HepG2 (cell line): Measurements from ENCODE around the gene RILP. TPM values are rescaled to one million over a fixed set of nuclear protein-coding genes. Genes with fewer than 3 reads are reported as not detected.

Experiments used
- ATAC-seq: fragments of 200-7000 bp; cut with Tn5 transposase; 3 replicates; pipeline ENCODE4 v1.9.1; 2020; ENCODE audit warnings: mild to moderate bottlenecking, moderate library complexity
- BruUV-seq: library from RNA; stranded (reverse); fragments of 400-500 nt; replicated peaks from 2 replicates; lab custom pipeline; 2021; lab: Mats Ljungman, UMichigan
- CTCF ChIA-PET: fragments of 300-600 bp; formaldehyde crosslinking; extraction: SDS; loops from one replicate; lab custom pipeline; 2021; ENCODE audit warnings: low total read pairs, inconsistent platforms, low intra/inter-chr PET ratio; lab: Yijun Ruan, JAX
- POLR2A ChIA-PET: fragments of 350-600 bp; sonication (Branson Sonifier 250); formaldehyde crosslinking; loops from one replicate; lab custom pipeline; 2020; ENCODE audit warnings: antibody characterized with exemption, inconsistent platforms; lab: Yijun Ruan, JAX
- DNase-seq: peaks from one replicate; pipeline ENCODE4 v3.0.0-alpha.2; 2015; ENCODE audit warnings: low spot score
- FAIRE-seq: peaks from 3 replicates; lab custom pipeline; 2011; peaks lifted over from hg19 to GRCh38; lab: Jason Lieb, UNC
- H2AFZ ChIP-seq: one replicate; pipeline ENCODE4 v1.6.1; 2011; ENCODE audit warnings: low read length, inconsistent platforms
- H3K27ac ChIP-seq: fragments of 300-600 bp; 3 replicates; pipeline ENCODE4 v1.8.0; 2011; ENCODE audit warnings: mixed run types, mild to moderate bottlenecking, mixed read lengths, low read length, inconsistent platforms; ENCODE audit not compliant: insufficient read depth; ENCODE audit errors: extremely low read length
- H3K27me3 ChIP-seq, 2 experiments: fragments of 200-600 bp in 1 of 2; 2 replicates in 1 of 2; 3 replicates in 1 of 2; pipeline versions ENCODE4 v1.6.0 to v1.8.0; 2011; ENCODE audit warnings: low read length in 2 of 2, mild to moderate bottlenecking in 2 of 2, moderate library complexity in 2 of 2, inconsistent platforms in 1 of 2; ENCODE audit not compliant: insufficient read depth in 2 of 2, control insufficient read depth in 1 of 2
- H3K36me3 ChIP-seq, 2 experiments: fragments of 200-600 bp in 1 of 2; replicated peaks in 1 of 2; 2 replicates in 1 of 2; 3 replicates in 1 of 2; pipeline versions ENCODE4 v1.5.1 to v1.8.0; 2011; ENCODE audit warnings: low read length in 2 of 2, inconsistent platforms in 1 of 2; ENCODE audit not compliant: insufficient read depth in 2 of 2, control insufficient read depth in 1 of 2
- H3K4me1 ChIP-seq: 2 replicates; pipeline ENCODE4 v1.5.1; 2012; ENCODE audit warnings: low read length, inconsistent platforms; ENCODE audit not compliant: insufficient read depth
- H3K4me2 ChIP-seq: 2 replicates; pipeline ENCODE4 v1.6.0; 2011; ENCODE audit warnings: low read depth, low read length, inconsistent platforms
- H3K4me3 ChIP-seq, 3 experiments: fragments of 200-600 bp in 1 of 3; sonication (generic), shearing (Covaris generic) in 1 of 3; replicated peaks in 1 of 3; 2 replicates each; pipeline ENCODE4 v1.5.1; 2011 to 2016; ENCODE audit warnings: low read length in 3 of 3, inconsistent platforms in 2 of 3, low read depth in 2 of 3, mild to moderate bottlenecking in 2 of 3, control low read depth in 1 of 3, mixed read lengths in 1 of 3; ENCODE audit not compliant: insufficient read depth in 1 of 3
- H3K79me2 ChIP-seq: one replicate; pipeline ENCODE4 v1.6.1; 2011; ENCODE audit warnings: low read length, inconsistent platforms; ENCODE audit not compliant: insufficient read depth
- H3K9ac ChIP-seq: 2 replicates; pipeline ENCODE4 v1.6.0; 2011; ENCODE audit warnings: mild to moderate bottlenecking, low read depth, low read length, inconsistent platforms; ENCODE audit not compliant: insufficient read depth
- H3K9me3 ChIP-seq: 2 replicates; pipeline ENCODE4 v1.5.1; 2012; ENCODE audit warnings: mild to moderate bottlenecking, low read length
- H4K20me1 ChIP-seq: 2 replicates; pipeline ENCODE4 v1.6.0; 2011; ENCODE audit warnings: inconsistent platforms, mild to moderate bottlenecking, low read length, moderate library complexity; ENCODE audit not compliant: insufficient read depth
- BATF2 ChIP-seq: sonication (generic); formaldehyde crosslinking; IDR thresholded peaks from 2 replicates; pipeline ENCODE4 v1.8.0; 2022; ENCODE audit warnings: mild to moderate bottlenecking, missing genetic modification reagents, moderate library complexity
- CREM ChIP-seq, 2 experiments: sonication (generic) in 1 of 2; formaldehyde crosslinking in 1 of 2; IDR thresholded peaks; 2 replicates each; pipeline versions ENCODE4 v1.4.0 to v1.6.1; 2016 to 2020; ENCODE audit warnings: antibody characterized with exemption in 1 of 2, mild to moderate bottlenecking in 1 of 2, missing genetic modification reagents in 1 of 2
- FOXA3 ChIP-seq: IDR thresholded peaks from 2 replicates; pipeline ENCODE4 v1.6.1; 2016; ENCODE audit warnings: missing genetic modification reagents, missing compliant biosample characterization
- GABPA ChIP-seq, 2 experiments: IDR thresholded peaks; 2 replicates each; pipeline ENCODE4 v1.6.1; 2011 to 2016; ENCODE audit warnings: low read depth in 2 of 2, low read length in 1 of 2, missing biosample characterization in 1 of 2, missing genetic modification characterization in 1 of 2
- NR0B2 ChIP-seq: sonication (generic); formaldehyde crosslinking; IDR thresholded peaks from 2 replicates; pipeline ENCODE4 v1.4.0; 2020; ENCODE audit warnings: mild to moderate bottlenecking, missing genetic modification reagents
- POLR2A ChIP-seq, 2 experiments: IDR thresholded peaks; 2 replicates each; pipeline ENCODE4 v1.6.1; 2011; ENCODE audit warnings: low read depth in 2 of 2, low read length in 2 of 2, mild to moderate bottlenecking in 1 of 2, moderate library complexity in 1 of 2; ENCODE audit not compliant: insufficient read depth in 1 of 2
- RBM22 ChIP-seq: fragments of 200-400 bp; formaldehyde crosslinking; optimal IDR thresholded peaks from 2 replicates; pipeline ENCODE3; 2017; ENCODE audit warnings: mild to moderate bottlenecking, low read length, moderate library complexity
- SMC3 ChIP-seq: IDR thresholded peaks from 2 replicates; pipeline ENCODE4 v1.6.1; 2011; ENCODE audit warnings: low read length, improper control_type of control experiment
- SSRP1 ChIP-seq: IDR thresholded peaks from 2 replicates; pipeline ENCODE4 v1.6.1; 2016; ENCODE audit warnings: control low read depth
- ZNF512 ChIP-seq: sonication (generic); formaldehyde crosslinking; IDR thresholded peaks from 2 replicates; pipeline ENCODE4 v1.4.0; 2020; ENCODE audit warnings: mild to moderate bottlenecking, missing genetic modification reagents
- ZNF574 ChIP-seq: sonication (generic); formaldehyde crosslinking; IDR thresholded peaks from 2 replicates; pipeline ENCODE4 v1.4.0; 2020; ENCODE audit warnings: missing genetic modification reagents
- ZNF678 ChIP-seq: sonication (generic); formaldehyde crosslinking; IDR thresholded peaks from 2 replicates; pipeline ENCODE4 v1.4.0; 2020; ENCODE audit warnings: mild to moderate bottlenecking, missing genetic modification reagents
- ZNF766 ChIP-seq: sonication (generic); formaldehyde crosslinking; IDR thresholded peaks from 2 replicates; pipeline ENCODE4 v1.5.0; 2020; ENCODE audit warnings: missing genetic modification reagents, borderline replicate concordance
- ZNF775 ChIP-seq: sonication (generic); formaldehyde crosslinking; IDR thresholded peaks from 2 replicates; pipeline ENCODE4 v1.4.0; 2020; ENCODE audit warnings: missing genetic modification reagents, mild to moderate bottlenecking, moderate library complexity, borderline replicate concordance
- ZZZ3 ChIP-seq: sonication (generic); formaldehyde crosslinking; IDR thresholded peaks from 2 replicates; pipeline ENCODE4 v1.4.0; 2020; ENCODE audit warnings: missing genetic modification reagents, mild to moderate bottlenecking, borderline replicate concordance
- WGBS: methylation state at CpG from one replicate; pipeline ENCODE4 v1.1.6; 2017; ENCODE audit warnings: low lambda C conversion rate; 5-methylcytosine and 5-hydroxymethylcytosine counted together
- in situ Hi-C: cut with HindIII; loops from 2 replicates; pipeline ENCODE4 v1.10.0; 2017; ENCODE audit warnings: low pct_unique_long_range_greater_than_20kb; ENCODE audit not compliant: extremely low pct_ligation_motif_present
- intact Hi-C: fragments of 100-400 bp; cut with micrococcal nuclease; formaldehyde crosslinking; loops from one replicate; pipeline ENCODE4 v1.10.0; 2022; ENCODE audit not compliant: unreplicated experiment
- polyA plus RNA-seq, 8 experiments: library from polyadenylated mRNA; depleted of rRNA in 3 of 8; stranded (reverse) in 7 of 8; unstranded in 1 of 8; fragments of >200 nt; fragmentation: Illumina TruSeq in 4 of 8; extraction: Trizol in 4 of 8; gene quantifications; 2 replicates each; pipeline versions ENCODE4 v1.2.1 to v1.2.3, GENCODE V29; 2011 to 2016; ENCODE audit warnings: low read depth in 4 of 8, missing spikeins in 1 of 8, mixed read lengths in 1 of 8; ENCODE audit not compliant: insufficient read depth in 1 of 8
- total RNA-seq, 5 experiments: library from RNA; depleted of rRNA; stranded (reverse); fragments of >200 nt; fragmentation: Illumina TruSeq; extraction: Trizol; gene quantifications; 2 replicates each; pipeline ENCODE4 v1.2.3, GENCODE V29; 2016; ENCODE audit warnings: low read depth in 1 of 5
- TF ChIP-seq, protein P1 (sequence below): sonication (generic); formaldehyde crosslinking; IDR thresholded peaks from 2 replicates; pipeline ENCODE4 v1.4.0; 2020; ENCODE audit warnings: mild to moderate bottlenecking, low read depth, missing genetic modification reagents

RILP gene
- total and polyA plus RNA-seq, 2 of the 13 experiments (the other 11 are each of a cell fraction or from before 2014, with no cell fraction given) = 6.6 to 8.1 TPM

GRCh38 chr17:1683459-1683858 lies 33.8 kb upstream of the RILP start:
- in situ Hi-C loops (no loop called here), intact Hi-C loops (no loop called here)
- no TSS peak for BruUV-seq
- H3K27ac ChIP-seq = no peak overlapping the region
- ChIA-PET POLR2A (interaction anchor here (0.7 to 2.9 kb wide), 6 partner anchors 15 to 79 kb away, joined by 3 to 18 read pairs (median 11); partner anchors contain the start of genes RILP and SERPINF1), CTCF (no interaction called here)
- ATAC-seq (no peak), FAIRE-seq (no peak), DNase-seq (no peak)
- H3K9me3 ChIP-seq = no peaks in the 10 kb centered on the region
- 92% methylated on average over 5 of the region's 5 CpGs for WGBS
- peaks cover 34 to 49% of the 10 kb centered on the region in 2 experiments for H3K36me3 ChIP-seq
- H3K4me3 ChIP-seq = peak overlapping the region; percentile 88 to 90 (median 89)
- peak overlapping the region; percentile 94 for H3K9ac ChIP-seq
- H4K20me1 ChIP-seq = peaks cover 12% of the 10 kb centered on the region
- H3K4me1 ChIP-seq = peaks cover 28% of the 10 kb centered on the region
- peaks cover 27% of the 10 kb centered on the region for H3K79me2 ChIP-seq
- peak overlapping the region; percentile 76 for H3K4me2 ChIP-seq
- H2AFZ ChIP-seq = no peak overlapping the region
- H3K27me3 ChIP-seq = no peaks in the 10 kb centered on the region
- no peak for TF ChIP-seq BATF2 (CRISPR knock-in tag)
- no peak for TF ChIP-seq ZNF512
- no peak for TF ChIP-seq POLR2A (IDR thresholded peaks at IDR 0.05; ENCODE audit: insufficient read depth in 1 of 2, low read depth in 2 of 2, low read length in 2 of 2)
- TF ChIP-seq, protein P1, sequence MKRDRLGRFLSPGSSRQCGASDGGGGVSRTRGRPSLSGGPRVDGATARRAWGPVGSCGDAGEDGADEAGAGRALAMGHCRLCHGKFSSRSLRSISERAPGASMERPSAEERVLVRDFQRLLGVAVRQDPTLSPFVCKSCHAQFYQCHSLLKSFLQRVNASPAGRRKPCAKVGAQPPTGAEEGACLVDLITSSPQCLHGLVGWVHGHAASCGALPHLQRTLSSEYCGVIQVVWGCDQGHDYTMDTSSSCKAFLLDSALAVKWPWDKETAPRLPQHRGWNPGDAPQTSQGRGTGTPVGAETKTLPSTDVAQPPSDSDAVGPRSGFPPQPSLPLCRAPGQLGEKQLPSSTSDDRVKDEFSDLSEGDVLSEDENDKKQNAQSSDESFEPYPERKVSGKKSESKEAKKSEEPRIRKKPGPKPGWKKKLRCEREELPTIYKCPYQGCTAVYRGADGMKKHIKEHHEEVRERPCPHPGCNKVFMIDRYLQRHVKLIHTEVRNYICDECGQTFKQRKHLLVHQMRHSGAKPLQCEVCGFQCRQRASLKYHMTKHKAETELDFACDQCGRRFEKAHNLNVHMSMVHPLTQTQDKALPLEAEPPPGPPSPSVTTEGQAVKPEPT (CRISPR knock-in tag) = no peak
- no peak for TF ChIP-seq ZNF574
- no peak for TF ChIP-seq SSRP1 (CRISPR knock-in tag)
- TF ChIP-seq ZNF766 (CRISPR knock-in tag) = no peak
- no peak for TF ChIP-seq NR0B2
- no peak for TF ChIP-seq ZZZ3 (CRISPR knock-in tag)
- TF ChIP-seq SMC3 = no peak
- TF ChIP-seq GABPA (IDR thresholded peaks at IDR 0.05; ENCODE audit: low read depth, low read length) = no peak
- TF ChIP-seq GABPA (CRISPR knock-in tag; IDR thresholded peaks at IDR 0.05; ENCODE audit: low read depth) = no peak
- no peak for TF ChIP-seq RBM22
- TF ChIP-seq FOXA3 (CRISPR knock-in tag) = no peak
- TF ChIP-seq ZNF775 (CRISPR knock-in tag) = no peak
- no peak for TF ChIP-seq CREM (IDR thresholded peaks at IDR 0.05)
- no peak for TF ChIP-seq CREM (CRISPR knock-in tag; IDR thresholded peaks at IDR 0.05)
- TF ChIP-seq ZNF678 (CRISPR knock-in tag) = no peak
